ENCODE results near the gene CFHR5. TPM values are rescaled to one million over a fixed set of nuclear protein-coding genes. Genes with fewer than 3 reads are reported as not detected.
"Not testable (repeated sequence)": the region's sequence is repeated elsewhere in the genome, so short reads cannot be mapped to it uniquely, and the experiment has no call there.

Gene CFHR5
- total RNA-seq, 1 donor from 2014 or later = not detected

DNA sequence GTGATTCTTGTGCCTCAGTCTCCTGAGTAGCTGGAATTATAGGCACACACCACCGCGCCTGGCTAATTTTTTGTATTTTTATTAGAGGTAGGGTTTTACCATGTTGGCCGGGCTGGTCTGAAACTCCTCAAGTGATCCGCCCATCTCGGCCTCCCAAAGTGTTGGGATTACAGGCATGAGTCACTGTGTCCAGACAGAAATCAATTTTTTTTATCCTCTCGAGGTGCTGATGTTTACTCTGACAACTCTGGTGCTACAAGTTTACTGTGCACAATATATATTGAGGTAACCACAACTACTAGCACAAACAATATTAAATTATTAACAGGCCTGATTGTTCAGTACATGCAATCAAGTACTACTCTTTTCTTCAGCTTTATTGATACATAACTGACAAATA, 50.0 kb downstream of the CFHR5 start:
- no peaks in the 10 kb centered on the region for H3K36me3 ChIP-seq
- no peaks in the 10 kb centered on the region for H3K9me3 ChIP-seq
- no peak overlapping the region for H3K27ac ChIP-seq
- H3K4me1 ChIP-seq = no peaks in the 10 kb centered on the region
- ATAC-seq (no peak), DNase-seq (no peak)
- H3K27me3 ChIP-seq (ENCODE audit: low read depth) = no peaks in the 10 kb centered on the region
- H3K4me3 ChIP-seq = no peak overlapping the region
- intact Hi-C loops (cut with DNase I) = no loop called here
- TF ChIP-seq, protein P1, sequence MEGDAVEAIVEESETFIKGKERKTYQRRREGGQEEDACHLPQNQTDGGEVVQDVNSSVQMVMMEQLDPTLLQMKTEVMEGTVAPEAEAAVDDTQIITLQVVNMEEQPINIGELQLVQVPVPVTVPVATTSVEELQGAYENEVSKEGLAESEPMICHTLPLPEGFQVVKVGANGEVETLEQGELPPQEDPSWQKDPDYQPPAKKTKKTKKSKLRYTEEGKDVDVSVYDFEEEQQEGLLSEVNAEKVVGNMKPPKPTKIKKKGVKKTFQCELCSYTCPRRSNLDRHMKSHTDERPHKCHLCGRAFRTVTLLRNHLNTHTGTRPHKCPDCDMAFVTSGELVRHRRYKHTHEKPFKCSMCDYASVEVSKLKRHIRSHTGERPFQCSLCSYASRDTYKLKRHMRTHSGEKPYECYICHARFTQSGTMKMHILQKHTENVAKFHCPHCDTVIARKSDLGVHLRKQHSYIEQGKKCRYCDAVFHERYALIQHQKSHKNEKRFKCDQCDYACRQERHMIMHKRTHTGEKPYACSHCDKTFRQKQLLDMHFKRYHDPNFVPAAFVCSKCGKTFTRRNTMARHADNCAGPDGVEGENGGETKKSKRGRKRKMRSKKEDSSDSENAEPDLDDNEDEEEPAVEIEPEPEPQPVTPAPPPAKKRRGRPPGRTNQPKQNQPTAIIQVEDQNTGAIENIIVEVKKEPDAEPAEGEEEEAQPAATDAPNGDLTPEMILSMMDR (IDR thresholded peaks at IDR 0.05) = no peak

DNA sequence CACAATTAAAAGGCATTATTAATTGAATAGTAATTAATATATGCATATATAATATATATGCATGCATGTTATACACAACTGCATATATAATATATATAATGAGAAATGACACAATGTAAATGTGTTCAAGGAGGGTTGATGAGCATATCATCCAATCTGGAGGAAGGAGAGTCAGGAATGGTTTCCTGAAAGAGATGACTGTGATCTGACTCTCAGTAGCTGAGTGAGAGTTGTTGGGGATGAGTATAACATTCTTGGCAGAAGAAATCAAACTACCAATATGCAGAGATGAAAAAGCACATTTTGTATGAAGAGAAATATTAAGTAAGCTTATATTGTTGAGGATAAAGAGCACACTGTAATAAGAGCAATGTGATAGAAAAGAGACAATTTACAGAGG, 52.4 kb downstream of the CFHR5 start:
- intact Hi-C loops (cut with DNase I) = no loop called here

DNA sequence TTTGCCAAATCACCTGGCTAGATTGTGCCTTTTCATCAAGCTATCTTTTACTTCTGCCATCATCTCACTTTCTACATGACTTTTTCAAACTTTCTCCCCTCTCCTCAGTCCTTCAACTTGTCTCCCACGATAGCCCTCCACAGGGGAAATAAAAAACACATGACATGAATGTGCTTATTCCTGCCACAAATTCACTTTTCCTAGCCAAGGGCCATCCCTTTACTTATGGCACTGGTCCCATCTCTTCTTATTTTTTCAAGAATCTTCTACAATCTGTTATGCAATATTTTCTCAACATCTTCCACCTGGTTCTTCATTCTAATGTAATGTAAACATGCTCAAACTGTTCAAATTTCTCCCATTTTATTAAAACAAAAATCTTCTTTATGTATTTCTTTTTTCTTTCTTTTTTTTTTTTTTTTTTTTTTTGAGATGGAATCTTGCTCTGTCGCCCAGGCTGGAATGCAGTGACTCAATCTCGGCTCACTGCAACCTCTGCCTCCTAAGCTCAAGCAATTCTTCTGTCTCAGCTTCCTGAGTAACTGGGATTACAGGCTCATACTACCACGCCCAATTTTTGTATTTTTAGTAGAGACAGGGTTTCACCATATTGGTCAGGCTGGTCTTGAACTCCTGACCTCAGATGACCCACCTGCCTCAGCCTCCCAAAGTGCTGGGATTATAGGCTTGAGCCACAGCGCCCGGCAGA, 57.4 kb downstream of the CFHR5 start:
- H3K36me3 ChIP-seq; H3K4me1 ChIP-seq; H3K27me3 ChIP-seq (ENCODE audit: low read depth); H3K27ac ChIP-seq; ATAC-seq; H3K4me3 ChIP-seq; H3K9me3 ChIP-seq; DNase-seq; intact Hi-C loops (cut with DNase I): not testable (repeated sequence)

More for the DNA sequence above, 52.4 kb downstream of the CFHR5 start:
- Histone ChIP-seq H3K4me3 (no peak overlapping the region), H3K27ac (no peak overlapping the region), H3K27me3 (ENCODE audit: low read depth) (no peaks in the 10 kb centered on the region), H3K4me1 (no peaks in the 10 kb centered on the region), H3K9me3 (no peaks in the 10 kb centered on the region), H3K36me3 (no peaks in the 10 kb centered on the region)
- no peak for ATAC-seq
- no peak for DNase-seq
- TF ChIP-seq, protein P1 (IDR thresholded peaks at IDR 0.05) = no peak

DNA sequence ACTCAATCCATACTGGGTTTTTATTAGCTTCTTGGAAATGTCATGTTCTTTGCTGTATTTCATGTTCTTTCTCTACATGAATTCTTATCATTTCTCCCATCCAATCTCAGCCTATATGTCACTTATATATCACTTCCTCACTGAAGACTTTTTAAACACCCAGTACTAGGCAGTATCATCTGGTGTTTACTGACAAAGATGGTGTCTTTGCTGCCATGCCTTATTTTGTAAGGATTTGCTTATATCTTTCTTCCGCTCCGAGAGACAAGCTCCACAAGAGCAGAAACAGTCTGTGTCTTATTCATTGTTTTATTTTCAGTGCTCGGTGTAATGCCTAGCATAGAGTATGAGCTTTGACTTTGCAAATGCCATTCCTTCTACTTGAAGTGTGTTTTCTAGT, 59.5 kb downstream of the CFHR5 start:
- Histone ChIP-seq H3K27ac (no peak overlapping the region), H3K9me3 (no peaks in the 10 kb centered on the region), H3K4me3 (no peak overlapping the region), H3K4me1 (no peaks in the 10 kb centered on the region), H3K36me3 (no peaks in the 10 kb centered on the region), H3K27me3 (ENCODE audit: low read depth) (no peaks in the 10 kb centered on the region)
- TF ChIP-seq, protein P1 (IDR thresholded peaks at IDR 0.05) = no peak
- DNase-seq (no peak), ATAC-seq (no peak)
- intact Hi-C loops (cut with DNase I) = no loop called here

DNA sequence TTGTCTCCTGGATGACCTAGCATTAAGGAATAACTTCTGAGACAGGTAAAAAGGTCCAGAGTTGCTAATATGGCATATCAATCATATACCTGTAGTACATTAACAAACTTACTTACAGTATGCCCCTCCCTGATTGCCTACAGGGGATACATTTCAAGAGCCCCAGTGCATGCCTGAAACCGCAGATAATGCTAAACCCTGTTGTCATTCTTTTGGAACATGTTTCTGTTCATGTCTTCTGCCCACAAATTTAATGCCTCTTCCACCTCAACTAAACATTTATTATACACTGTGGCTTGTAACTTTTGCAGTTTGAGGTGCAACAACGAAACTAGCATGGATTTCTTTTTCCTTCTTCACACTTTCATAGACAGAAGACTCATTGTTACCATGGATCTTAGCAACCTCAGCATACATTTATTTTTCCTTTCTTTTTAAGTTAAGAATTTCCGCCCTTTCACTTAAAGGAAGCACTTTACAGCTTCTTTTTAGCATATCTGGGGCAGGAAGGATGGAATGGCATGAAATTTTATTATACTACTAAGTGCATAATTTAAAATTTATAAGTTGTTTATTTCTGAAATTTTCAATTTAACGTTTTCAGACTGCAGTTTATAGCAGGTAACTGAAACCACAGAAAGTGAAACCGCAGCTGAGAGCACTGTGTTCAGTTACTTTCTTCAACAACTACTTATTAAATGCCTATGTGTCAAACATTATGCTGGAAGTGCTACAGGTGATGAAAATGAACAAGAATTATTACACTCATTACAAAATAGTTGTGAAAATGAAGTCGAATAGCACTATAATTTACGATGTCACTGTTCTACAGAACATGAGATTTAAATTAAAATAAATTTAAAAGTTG, 64.4 kb downstream of the CFHR5 start:
- intact Hi-C loops (cut with DNase I) = no loop called here
- DNase-seq (no peak), ATAC-seq (no peak)
- no peaks in the 10 kb centered on the region for H3K9me3 ChIP-seq
- no peak overlapping the region for H3K4me3 ChIP-seq
- H3K27me3 ChIP-seq (ENCODE audit: low read depth) = no peaks in the 10 kb centered on the region
- no peaks in the 10 kb centered on the region for H3K4me1 ChIP-seq
- H3K36me3 ChIP-seq = no peaks in the 10 kb centered on the region
- no peak overlapping the region for H3K27ac ChIP-seq
- TF ChIP-seq, protein P1 (IDR thresholded peaks at IDR 0.05) = no peak

Data from lower lobe of right lung (tissue), 2 donors.